ENCODE results near the gene RXFP2.

DNA sequence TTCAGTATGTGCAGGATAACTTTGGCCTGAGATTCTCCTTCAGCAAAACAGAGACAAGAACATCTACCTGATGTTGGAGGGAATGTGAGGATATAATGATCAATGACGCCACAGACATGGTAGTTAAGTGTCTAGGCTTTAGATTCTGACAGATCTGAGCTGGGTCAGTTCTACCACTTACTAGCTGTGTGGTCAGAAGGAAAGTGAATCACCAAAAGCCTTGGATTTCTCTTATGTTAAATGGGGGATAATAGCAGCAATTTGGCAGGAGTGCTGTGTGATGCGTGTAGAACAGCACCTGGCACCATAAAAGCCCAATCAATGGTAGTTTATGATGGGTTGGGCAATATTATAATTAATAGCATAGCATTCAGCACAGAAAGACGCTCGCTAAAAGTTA lies 41.7 kb downstream of the RXFP2 start:
- TF ChIP-seq CTCF (IDR thresholded peaks at IDR 0.05) (no peak), POLR2A (IDR thresholded peaks at IDR 0.05) (no peak)
